ENCODE measurements around the gene SEMA5A.

Gene SEMA5A

DNA sequence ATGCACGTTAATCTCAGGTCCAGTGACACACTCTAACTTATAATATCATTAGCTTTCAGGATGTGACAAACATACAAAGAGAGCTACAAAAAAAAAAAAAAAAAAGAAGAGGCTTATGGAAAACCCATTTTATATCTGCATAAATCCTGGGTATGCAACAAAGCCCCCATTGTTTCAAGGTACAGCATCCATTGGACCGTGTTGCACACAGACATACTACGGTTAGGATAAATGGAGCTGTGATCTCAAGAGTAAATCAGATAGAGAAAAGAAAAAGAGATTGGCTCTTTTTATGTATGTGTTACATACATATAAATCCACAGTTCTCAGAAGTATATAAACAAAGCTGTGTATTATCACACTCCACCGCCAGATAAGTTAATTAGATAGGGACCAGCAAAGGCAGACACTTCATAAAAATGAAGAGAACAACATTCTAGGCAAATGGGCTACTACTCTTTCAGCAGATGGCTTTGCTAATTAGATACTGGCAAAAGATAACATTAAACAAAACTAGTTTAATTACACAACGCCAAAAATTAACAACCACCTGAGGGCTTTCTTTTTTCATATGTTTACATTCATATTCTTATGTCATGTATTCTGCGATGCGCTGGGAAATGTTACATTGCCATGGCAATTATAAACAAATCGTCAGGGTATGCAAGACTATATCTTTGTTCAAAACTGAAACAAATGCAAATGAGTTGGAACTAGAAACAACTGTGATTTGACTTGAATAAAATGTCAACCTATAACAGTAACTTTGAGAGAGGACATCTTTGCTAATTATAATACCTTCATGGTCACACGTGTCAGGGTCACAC, 304.2 kb downstream of the SEMA5A start:
- in situ Hi-C loops (cut with MboI; ENCODE audit: low sequenced_read_pairs): no loop called here

DNA sequence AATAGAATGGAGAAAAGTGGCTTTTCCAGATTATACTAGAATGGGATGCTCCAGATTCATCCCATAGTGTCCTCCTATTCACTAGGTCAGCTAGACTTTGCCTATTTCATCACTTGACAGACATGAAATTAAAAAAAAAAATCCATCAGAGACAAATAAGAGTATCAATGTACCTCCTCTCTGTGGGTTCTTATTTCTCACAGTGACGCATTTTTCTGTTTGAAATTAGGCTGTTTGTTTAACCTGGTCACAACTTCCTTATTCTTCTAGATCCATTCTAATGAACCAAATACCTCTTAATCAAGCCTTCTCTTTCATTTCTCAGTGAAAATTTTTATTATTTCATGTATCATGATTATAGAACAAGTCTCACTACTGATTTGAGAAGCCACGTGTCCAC, 305.4 kb downstream of the SEMA5A start:
- in situ Hi-C loops (cut with MboI; ENCODE audit: low sequenced_read_pairs): no loop called here

DNA sequence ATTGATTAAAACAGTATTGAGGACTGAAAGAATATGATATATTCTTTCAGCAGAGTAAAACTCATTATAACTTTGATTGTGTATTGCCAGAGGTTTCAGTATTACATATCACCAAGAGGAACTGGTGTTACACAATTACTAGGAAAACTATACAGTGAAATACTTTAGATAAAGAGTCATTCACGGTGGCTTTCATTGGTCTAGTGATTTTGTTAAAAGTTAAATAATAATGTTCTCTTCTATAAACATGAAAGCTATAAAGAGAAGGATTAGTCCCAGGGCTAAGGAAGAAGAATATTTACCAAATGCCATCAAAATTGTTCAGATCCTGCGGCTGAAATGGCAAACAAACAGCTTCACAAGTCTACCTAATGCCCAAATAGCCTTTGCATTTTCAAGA, 306.2 kb downstream of the SEMA5A start:
- in situ Hi-C loops (cut with MboI; ENCODE audit: low sequenced_read_pairs): no loop called here

- in situ Hi-C loops (cut with MboI; ENCODE audit: low sequenced_read_pairs): no loop called here
These were observed 306.8 kb downstream of the SEMA5A start for GRCh38 chr5:9239071-9239470.

- in situ Hi-C loops (cut with MboI; ENCODE audit: low sequenced_read_pairs): no loop called here
These were observed 312.2 kb downstream of the SEMA5A start for GRCh38 chr5:9233712-9234111.

- in situ Hi-C loops (cut with MboI; ENCODE audit: low sequenced_read_pairs): no loop called here
These were observed 312.8 kb downstream of the SEMA5A start for GRCh38 chr5:9233035-9233434.

GRCh38 chr5:9231842-9232241, 314.0 kb downstream of the SEMA5A start:
- in situ Hi-C loops (cut with MboI; ENCODE audit: low sequenced_read_pairs): no loop called here

DNA sequence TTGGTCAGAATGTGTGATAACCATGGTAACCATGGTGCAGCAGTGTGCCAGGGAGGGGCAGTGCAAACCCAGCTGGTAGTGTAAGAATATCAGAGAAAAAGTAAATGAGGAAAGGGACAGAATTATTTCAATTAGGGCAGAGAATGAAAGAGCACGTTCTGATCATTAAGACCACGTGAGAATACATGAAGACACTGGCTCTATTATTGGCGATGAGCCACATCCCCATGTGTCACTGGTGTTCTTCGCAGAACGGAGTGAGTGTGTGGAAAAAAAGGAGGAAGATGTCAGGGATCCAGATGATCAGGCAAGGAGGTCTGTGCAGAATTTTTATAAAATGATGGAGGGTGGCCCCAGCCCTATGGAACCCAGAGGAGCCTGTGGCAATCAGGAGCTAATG, 315.5 kb downstream of the SEMA5A start:
- in situ Hi-C loops (cut with MboI; ENCODE audit: low sequenced_read_pairs): no loop called here

GRCh38 chr5:9226016-9226536, 319.8 kb downstream of the SEMA5A start:
- in situ Hi-C loops (cut with MboI; ENCODE audit: low sequenced_read_pairs): no loop called here

- in situ Hi-C loops (cut with MboI; ENCODE audit: low sequenced_read_pairs): loop anchor here (25.0 kb wide), 1 partner anchor 1285 kb away; no protein-coding TSS in a partner anchor
These were observed 323.6 kb downstream of the SEMA5A start for GRCh38 chr5:9222054-9222976.

DNA sequence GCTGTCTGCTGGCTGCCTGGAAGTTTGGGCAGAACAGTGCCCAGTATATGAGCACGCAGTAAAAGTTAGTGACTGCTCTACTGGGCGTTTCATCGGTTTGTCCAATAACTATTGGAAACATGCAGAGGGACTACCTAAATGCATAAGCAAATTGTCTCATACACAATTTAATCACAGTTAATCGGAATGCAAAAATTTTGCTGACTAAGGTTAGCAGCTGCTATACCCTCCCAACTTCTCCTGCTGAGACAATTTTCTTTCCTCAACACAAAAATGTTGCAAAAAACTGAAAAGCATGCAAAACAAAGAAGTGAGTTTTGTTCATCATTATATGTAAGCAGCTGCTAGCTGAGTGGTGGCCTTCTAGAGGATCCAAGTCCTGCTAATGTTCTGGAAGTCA, 327.5 kb downstream of the SEMA5A start:
- in situ Hi-C loops (cut with MboI; ENCODE audit: low sequenced_read_pairs): loop anchor here (25.0 kb wide), 1 partner anchor 1281 kb away; no protein-coding TSS in a partner anchor

DNA sequence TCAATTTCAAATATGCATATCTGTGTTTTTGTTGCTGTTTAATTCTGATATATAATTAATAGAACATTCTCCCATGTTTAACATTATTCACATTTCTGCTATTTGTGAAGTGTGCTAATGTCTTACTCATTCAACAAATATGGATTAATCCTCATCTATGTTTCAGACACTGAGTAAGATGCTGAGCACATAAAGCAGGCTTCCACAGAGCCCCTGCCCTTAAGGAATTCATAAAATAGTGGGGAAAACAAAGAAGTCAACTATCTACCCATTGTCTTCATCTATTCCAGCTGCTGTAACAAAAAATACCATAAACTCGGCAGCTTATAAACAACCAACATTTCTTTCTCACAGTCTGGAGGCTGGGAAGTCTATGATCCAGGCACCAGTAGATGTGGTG, 333.3 kb downstream of the SEMA5A start:
- in situ Hi-C loops (cut with MboI; ENCODE audit: low sequenced_read_pairs): loop anchor here (25.0 kb wide), 1 partner anchor 1275 kb away; no protein-coding TSS in a partner anchor

GRCh38 chr5:9209846-9210492, 335.9 kb downstream of the SEMA5A start:
- in situ Hi-C loops (cut with MboI; ENCODE audit: low sequenced_read_pairs): loop anchor here (25.0 kb wide), 1 partner anchor 1273 kb away; no protein-coding TSS in a partner anchor

GRCh38 chr5:9207817-9208418, 338.0 kb downstream of the SEMA5A start:
- in situ Hi-C loops (cut with MboI; ENCODE audit: low sequenced_read_pairs): loop anchor here (25.0 kb wide), 1 partner anchor 1271 kb away; no protein-coding TSS in a partner anchor

- in situ Hi-C loops (cut with MboI; ENCODE audit: low sequenced_read_pairs): loop anchor here (25.0 kb wide), 1 partner anchor 1265 kb away; no protein-coding TSS in a partner anchor
These were observed 343.2 kb downstream of the SEMA5A start for GRCh38 chr5:9202636-9203035.

DNA sequence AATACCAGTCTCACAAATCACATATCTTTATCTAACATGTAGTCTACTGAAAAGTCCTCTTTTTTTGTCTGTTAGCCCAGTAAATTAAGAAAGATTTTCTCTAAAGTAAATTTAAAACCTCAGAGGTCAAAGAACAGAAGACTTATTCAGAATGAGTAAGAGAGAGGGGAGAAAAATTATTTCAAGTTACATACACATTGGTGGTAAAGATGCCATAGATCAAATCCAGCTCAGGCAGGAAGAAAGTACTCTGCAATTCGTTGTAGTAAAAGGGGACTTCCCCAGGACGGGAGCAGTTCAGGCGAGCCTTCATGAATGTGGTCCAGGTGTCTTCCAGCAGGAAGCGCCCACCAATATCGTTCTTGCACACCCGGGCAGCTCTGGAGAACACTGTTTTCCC, 344.1 kb downstream of the SEMA5A start:
- in situ Hi-C loops (cut with MboI; ENCODE audit: low sequenced_read_pairs): loop anchor here (25.0 kb wide), 1 partner anchor 1264 kb away; no protein-coding TSS in a partner anchor

- in situ Hi-C loops (cut with MboI; ENCODE audit: low sequenced_read_pairs): loop anchor here (25.0 kb wide), 1 partner anchor 1264 kb away; no protein-coding TSS in a partner anchor
These were observed 344.9 kb downstream of the SEMA5A start for GRCh38 chr5:9201011-9201410.

- in situ Hi-C loops (cut with MboI; ENCODE audit: low sequenced_read_pairs): no loop called here
These were observed 347.5 kb downstream of the SEMA5A start for GRCh38 chr5:9198394-9198793.

- in situ Hi-C loops (cut with MboI; ENCODE audit: low sequenced_read_pairs): no loop called here
These were observed 348.0 kb downstream of the SEMA5A start for GRCh38 chr5:9197881-9198260.
